Vagina (tissue), 2 donors: ENCODE data around the gene RAF1. TPM values are rescaled to one million over a fixed set of nuclear protein-coding genes. Genes with fewer than 3 reads are reported as not detected.
"Not testable (repeated sequence)": the region's sequence is repeated elsewhere in the genome, so short reads cannot be mapped to it uniquely, and the experiment has no call there.

Experiments used
- DNase-seq, 2 donors: peaks; one replicate each; pipeline ENCODE4 v3.0.0-alpha.2; 2017; ENCODE audit errors: extremely low spot score in 2 of 2
- H3K27ac ChIP-seq: fragments of 200-600 bp; sonication (generic); one replicate; pipeline ENCODE4 v1.5.1; 2019
- H3K27me3 ChIP-seq: fragments of 200-600 bp; sonication (generic); one replicate; pipeline ENCODE4 v1.5.1; 2019
- H3K36me3 ChIP-seq, 2 donors: fragments of 200-600 bp; sonication (generic); one replicate each; pipeline ENCODE4 v1.5.1; 2017 to 2019
- H3K4me1 ChIP-seq: fragments of 200-600 bp; sonication (generic); one replicate; pipeline ENCODE4 v1.5.1; 2019
- H3K4me3 ChIP-seq, 2 donors: fragments of 200-600 bp; sonication (generic); 1 replicate in 1 of 2; 2 replicates in 1 of 2; pipeline ENCODE4 v1.5.1; 2016 to 2019
- H3K9me3 ChIP-seq: fragments of 200-600 bp; sonication (generic); one replicate; pipeline ENCODE4 v1.5.1; 2019
- POLR2A ChIP-seq, 2 donors: fragments of 450-650 bp; IDR thresholded peaks; one replicate each; pipeline ENCODE4 v1.6.1; 2017; ENCODE audit warnings: antibody characterized with exemption in 2 of 2, mild to moderate bottlenecking in 2 of 2, moderate library complexity in 2 of 2
- POLR2AphosphoS5 ChIP-seq, 2 donors: sonication (generic); formaldehyde crosslinking; IDR thresholded peaks; one replicate each; pipeline ENCODE4 v1.9.0; 2017; ENCODE audit warnings: antibody characterized with exemption in 2 of 2, mild to moderate bottlenecking in 2 of 2, low read depth in 1 of 2; ENCODE audit not compliant: insufficient read depth in 1 of 2
- intact Hi-C: fragments of 100-400 bp; cut with DNase I; formaldehyde crosslinking; loops from one replicate; pipeline ENCODE4 v1.15.1; 2023
- total RNA-seq: library from RNA; depleted of rRNA; stranded (reverse); fragments of >200 nt; gene quantifications from one replicate; pipeline ENCODE4 v1.2.3, GENCODE V29; 2016
- TF ChIP-seq, protein P1 (sequence below), 3 experiments: fragments of 450-650 bp in 2 of 3; fragments of 200-600 bp in 1 of 3; sonication (generic) in 1 of 3; IDR thresholded peaks; one replicate each; pipeline ENCODE4 v1.5.1; 2017 to 2019; ENCODE audit warnings: antibody characterized with exemption in 3 of 3, mild to moderate bottlenecking in 2 of 3, moderate library complexity in 2 of 3

RAF1 gene
- total RNA-seq, 1 donor from 2014 or later = 89.6 TPM

DNA sequence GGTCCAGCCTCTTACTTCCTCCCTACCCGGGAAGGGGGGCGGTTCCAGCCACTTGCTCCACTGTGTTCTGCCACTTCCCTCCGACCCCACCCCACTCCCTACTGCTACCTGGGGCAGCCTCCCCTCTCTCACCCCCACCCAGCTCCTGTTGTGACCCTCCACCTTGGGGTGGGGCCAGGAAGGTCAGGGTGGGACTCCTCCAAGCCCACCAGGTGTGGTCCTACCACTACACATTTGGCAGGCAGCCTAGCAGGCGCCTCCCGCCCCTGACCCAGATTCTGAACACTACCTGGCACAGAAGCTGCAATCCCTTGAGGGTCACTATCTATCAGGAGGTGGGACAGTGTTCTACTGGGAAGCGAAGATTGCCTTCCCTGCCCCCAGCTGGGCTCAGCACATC, 13.7 kb upstream of the RAF1 start:
- TF ChIP-seq POLR2AphosphoS5 (IDR thresholded peaks at IDR 0.05; ENCODE audit: insufficient read depth in 1 of 2, low read depth in 1 of 2) = no peak
- TF ChIP-seq, protein P1, sequence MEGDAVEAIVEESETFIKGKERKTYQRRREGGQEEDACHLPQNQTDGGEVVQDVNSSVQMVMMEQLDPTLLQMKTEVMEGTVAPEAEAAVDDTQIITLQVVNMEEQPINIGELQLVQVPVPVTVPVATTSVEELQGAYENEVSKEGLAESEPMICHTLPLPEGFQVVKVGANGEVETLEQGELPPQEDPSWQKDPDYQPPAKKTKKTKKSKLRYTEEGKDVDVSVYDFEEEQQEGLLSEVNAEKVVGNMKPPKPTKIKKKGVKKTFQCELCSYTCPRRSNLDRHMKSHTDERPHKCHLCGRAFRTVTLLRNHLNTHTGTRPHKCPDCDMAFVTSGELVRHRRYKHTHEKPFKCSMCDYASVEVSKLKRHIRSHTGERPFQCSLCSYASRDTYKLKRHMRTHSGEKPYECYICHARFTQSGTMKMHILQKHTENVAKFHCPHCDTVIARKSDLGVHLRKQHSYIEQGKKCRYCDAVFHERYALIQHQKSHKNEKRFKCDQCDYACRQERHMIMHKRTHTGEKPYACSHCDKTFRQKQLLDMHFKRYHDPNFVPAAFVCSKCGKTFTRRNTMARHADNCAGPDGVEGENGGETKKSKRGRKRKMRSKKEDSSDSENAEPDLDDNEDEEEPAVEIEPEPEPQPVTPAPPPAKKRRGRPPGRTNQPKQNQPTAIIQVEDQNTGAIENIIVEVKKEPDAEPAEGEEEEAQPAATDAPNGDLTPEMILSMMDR (IDR thresholded peaks at IDR 0.05) = no peak
- TF ChIP-seq POLR2A (IDR thresholded peaks at IDR 0.05) = no peak

DNA sequence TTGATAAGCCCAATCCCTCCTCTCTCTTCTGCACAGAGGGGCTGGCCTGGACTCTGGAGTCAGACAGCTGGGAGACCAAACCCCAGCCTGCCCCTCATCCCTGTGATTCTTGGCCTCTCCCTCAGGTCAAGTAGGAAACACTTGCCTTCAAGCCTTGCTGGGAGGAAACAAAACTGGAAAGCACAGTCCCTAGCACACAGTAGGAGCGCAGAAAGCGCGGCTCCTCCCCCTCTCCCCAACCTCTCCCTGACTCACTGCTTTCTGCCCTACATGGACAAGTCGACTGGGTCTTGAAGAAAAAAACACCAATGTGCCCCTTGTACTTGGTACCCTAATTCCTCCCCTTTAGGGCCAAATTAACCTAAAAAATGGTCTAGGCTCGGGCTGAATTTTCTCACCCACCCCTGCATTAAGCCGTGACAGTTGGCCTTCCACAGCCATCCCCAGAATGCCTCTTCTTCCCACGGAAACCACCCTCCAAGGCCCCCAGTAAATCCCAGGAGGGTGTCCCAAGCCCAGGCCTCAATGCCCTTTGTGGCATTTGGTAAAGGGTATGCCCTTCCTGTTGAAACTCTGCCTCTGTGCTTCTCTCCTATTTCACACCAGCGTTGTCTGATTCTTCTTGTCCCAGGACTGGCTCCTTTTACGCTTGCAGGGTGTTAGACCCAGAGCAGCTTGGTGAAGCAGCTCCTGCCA, 11.3 kb upstream of the RAF1 start:
- Histone ChIP-seq H3K36me3 (no peaks in the 10 kb centered on the region), H3K27ac (no peak overlapping the region), H3K4me1 (no peaks in the 10 kb centered on the region), H3K9me3 (no peaks in the 10 kb centered on the region), H3K4me3 (no peak overlapping the region), H3K27me3 (no peaks in the 10 kb centered on the region)
- DNase-seq = no peak
- intact Hi-C loops = no loop called here
- TF ChIP-seq POLR2A (IDR thresholded peaks at IDR 0.05) = no peak
- no peak for TF ChIP-seq POLR2AphosphoS5 (IDR thresholded peaks at IDR 0.05; ENCODE audit: insufficient read depth in 1 of 2, low read depth in 1 of 2)
- TF ChIP-seq, protein P1 (IDR thresholded peaks at IDR 0.05) = no peak

More for the DNA sequence above, 13.7 kb upstream of the RAF1 start:
- no peaks in the 10 kb centered on the region for H3K4me1 ChIP-seq
- DNase-seq = no peak
- no peak overlapping the region for H3K27ac ChIP-seq
- no peaks in the 10 kb centered on the region for H3K9me3 ChIP-seq
- H3K27me3 ChIP-seq = no peaks in the 10 kb centered on the region
- H3K36me3 ChIP-seq = no peaks in the 10 kb centered on the region
- intact Hi-C loops = no loop called here
- H3K4me3 ChIP-seq = no peak overlapping the region

DNA sequence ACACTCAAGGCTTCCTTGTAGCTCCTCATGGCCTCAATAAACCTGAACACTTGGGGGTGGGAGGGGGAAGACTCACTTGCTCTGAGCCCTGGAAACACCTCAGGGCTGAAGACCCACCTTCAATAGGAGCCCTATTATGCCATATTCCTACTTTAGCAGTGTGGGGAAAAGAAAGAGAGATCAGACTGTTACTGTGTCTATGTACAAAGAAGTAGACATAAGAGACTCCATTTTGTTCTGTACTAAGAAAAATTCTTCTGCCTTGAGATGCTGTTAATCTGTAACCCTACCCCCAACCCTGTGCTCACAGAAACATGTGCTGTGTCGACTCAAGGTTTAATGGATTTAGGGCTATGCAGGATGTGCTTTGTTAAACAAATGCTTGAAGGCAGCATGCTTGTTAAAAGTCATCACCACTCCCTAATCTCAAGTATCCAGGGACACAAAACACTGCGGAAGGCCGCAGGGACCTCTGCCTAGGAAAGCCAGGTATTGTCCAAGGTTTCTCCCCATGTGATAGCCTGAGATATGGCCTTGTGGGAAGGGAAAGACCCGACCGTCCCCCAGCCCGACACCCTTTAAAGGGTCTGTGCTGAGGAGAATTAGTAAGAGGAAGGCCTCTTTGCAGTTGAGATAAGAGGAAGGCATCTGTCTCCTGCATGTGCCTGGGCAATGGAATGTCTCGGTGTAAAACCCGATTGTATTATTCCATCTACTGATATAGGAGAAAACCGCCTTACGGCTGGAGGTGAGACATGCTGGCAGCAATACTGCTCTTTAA, 10.2 kb upstream of the RAF1 start:
- not testable (repeated sequence) for H3K27ac ChIP-seq, H3K27me3 ChIP-seq, DNase-seq, H3K36me3 ChIP-seq, H3K9me3 ChIP-seq, H3K4me3 ChIP-seq, H3K4me1 ChIP-seq
- intact Hi-C loops = loop anchor here (5.0 kb wide), 1 partner anchor 1732 kb away; no protein-coding TSS in a partner anchor

DNA sequence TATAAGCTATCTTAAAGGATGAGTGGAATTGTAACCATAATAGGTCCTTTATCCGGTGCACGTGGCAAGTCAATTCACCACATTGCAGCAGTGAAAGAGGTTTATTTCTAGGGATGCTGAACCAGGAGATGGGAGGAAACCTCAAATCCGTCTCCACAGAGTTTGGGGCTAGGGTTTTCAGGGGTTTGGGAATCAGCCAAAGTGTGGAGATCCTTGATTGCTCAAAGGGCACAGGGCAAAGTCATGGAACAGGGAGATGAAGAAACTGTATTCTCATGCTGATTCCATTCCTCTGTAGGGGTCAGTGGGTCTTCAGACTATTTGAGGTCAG, 7.2 kb upstream of the RAF1 start:
- TF ChIP-seq POLR2A (IDR thresholded peaks at IDR 0.05) (no peak), POLR2AphosphoS5 (IDR thresholded peaks at IDR 0.05; ENCODE audit: insufficient read depth in 1 of 2, low read depth in 1 of 2) (no peak)
- TF ChIP-seq, protein P1 (IDR thresholded peaks at IDR 0.05) = no peak
- H3K9me3 ChIP-seq = no peaks in the 10 kb centered on the region
- DNase-seq = no peak
- H3K27ac ChIP-seq = no peak overlapping the region
- intact Hi-C loops = loop anchor here (5.0 kb wide), 1 partner anchor 1729 kb away; no protein-coding TSS in a partner anchor
- no peaks in the 10 kb centered on the region for H3K4me1 ChIP-seq
- H3K27me3 ChIP-seq = no peaks in the 10 kb centered on the region
- H3K36me3 ChIP-seq = no peaks in the 10 kb centered on the region
- no peak overlapping the region for H3K4me3 ChIP-seq

DNA sequence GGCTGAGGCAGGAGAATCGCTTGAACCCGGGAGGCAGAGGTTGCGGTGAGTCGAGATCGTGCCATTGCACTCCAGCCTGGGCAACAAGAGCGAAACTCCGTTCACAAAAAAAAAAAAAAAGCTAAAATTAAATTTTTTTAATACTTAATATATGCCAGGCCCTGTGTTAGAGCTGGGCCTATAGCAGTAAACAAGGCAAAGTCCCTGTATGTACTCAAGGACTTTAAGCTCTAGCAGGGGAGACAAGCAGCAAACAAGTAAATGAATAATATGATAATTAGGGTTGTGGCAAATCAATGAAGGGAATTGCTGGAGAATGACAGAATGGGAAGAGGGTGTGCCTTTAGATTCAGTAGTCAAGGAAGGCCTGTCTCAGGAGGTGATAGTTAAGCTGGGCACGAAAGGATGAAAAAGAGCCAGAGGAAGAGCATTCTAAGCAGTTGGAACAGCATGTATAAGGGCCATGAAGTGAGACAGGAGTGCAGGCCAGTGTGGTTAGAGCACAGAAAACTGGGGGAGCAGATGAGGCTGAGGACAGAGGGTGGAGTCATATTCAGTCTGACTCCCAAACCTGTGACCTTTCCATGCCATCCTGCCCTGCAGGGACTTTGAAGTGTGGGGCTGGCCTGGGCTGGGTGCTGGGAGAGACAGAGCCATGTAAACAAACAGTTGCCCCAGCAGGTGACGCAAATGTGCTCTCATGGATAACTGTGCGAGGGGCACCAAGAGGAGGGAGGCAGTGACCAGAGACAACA, 6.6 kb upstream of the RAF1 start:
- intact Hi-C loops = loop anchor here (5.0 kb wide), 1 partner anchor 1728 kb away; no protein-coding TSS in a partner anchor
- DNase-seq = no peak
- no peak overlapping the region for H3K27ac ChIP-seq
- TF ChIP-seq POLR2AphosphoS5 (IDR thresholded peaks at IDR 0.05; ENCODE audit: insufficient read depth in 1 of 2, low read depth in 1 of 2) = no peak
- TF ChIP-seq, protein P1 (IDR thresholded peaks at IDR 0.05) = no peak
- no peak for TF ChIP-seq POLR2A (IDR thresholded peaks at IDR 0.05)
- H3K4me3 ChIP-seq = no peak overlapping the region
- no peaks in the 10 kb centered on the region for H3K27me3 ChIP-seq
- no peaks in the 10 kb centered on the region for H3K36me3 ChIP-seq
- H3K4me1 ChIP-seq = no peaks in the 10 kb centered on the region
- H3K9me3 ChIP-seq = no peaks in the 10 kb centered on the region
